ENCODE data around the gene DSP. TPM values are rescaled to one million over a fixed set of nuclear protein-coding genes. Genes with fewer than 3 reads are reported as not detected.

The DSP gene
- total RNA-seq, 1 donor from 2014 or later = 467 TPM

- DNase-seq = no peak
Observed at GRCh38 chr6:7559651-7560385, 18.3 kb downstream of the DSP start.

DNA sequence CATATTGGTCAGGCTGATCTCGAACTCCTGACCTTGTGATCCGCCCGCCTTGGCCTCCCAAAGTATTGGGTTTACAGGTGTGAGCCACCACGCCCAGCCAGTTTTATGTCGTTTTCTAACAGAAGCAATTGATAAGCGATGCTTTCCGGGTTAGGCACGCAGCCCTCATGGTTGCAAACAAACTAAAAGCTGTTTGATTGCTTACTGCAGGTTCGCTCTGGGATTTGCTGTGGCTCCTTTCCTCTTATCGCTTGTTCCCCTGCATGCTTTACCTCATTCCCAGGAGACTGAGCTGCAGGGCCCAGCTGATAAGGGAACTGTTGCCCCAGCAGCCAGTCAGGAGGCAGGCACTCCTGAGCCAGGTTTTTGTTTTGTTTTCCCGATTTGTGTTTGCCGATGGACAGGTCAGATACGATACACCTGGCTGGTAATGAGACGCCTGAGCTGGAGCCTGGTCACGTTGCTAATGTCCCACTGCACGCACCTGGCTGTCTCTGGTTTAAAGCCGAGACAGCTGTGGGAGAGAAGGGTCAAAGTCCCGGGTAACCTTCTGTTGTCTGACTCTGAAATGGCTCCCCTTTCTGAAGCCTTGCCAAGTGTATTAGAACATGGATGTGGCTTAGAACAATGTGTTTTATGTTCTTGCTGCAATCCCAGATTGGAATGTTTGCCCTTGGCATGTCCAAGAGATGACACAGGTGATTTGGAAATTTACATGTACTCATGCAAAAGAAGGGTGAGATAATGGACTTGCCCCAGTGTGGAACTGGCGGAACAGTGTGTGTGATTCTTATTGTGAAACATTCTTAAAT, 19.9 kb downstream of the DSP start:
- DNase-seq = no peak

- no peak for DNase-seq
Observed at GRCh38 chr6:7562769-7563168, 21.3 kb downstream of the DSP start.

- DNase-seq = no peak
Observed at GRCh38 chr6:7566107-7566506, 24.6 kb downstream of the DSP start.

- no peak for DNase-seq
Observed at GRCh38 chr6:7566617-7567173, 25.2 kb downstream of the DSP start.

GRCh38 chr6:7568021-7568420, 26.6 kb downstream of the DSP start:
- no peak for DNase-seq

GRCh38 chr6:7569082-7569481, 27.6 kb downstream of the DSP start:
- DNase-seq = no peak

GRCh38 chr6:7572213-7572943, 30.9 kb downstream of the DSP start:
- DNase-seq = no peak

GRCh38 chr6:7574500-7574899, 33.0 kb downstream of the DSP start:
- no peak for DNase-seq

GRCh38 chr6:7578516-7578915, 37.0 kb downstream of the DSP start:
- no peak for DNase-seq

- DNase-seq = no peak
Observed at GRCh38 chr6:7578931-7579330, 37.5 kb downstream of the DSP start.

DNA sequence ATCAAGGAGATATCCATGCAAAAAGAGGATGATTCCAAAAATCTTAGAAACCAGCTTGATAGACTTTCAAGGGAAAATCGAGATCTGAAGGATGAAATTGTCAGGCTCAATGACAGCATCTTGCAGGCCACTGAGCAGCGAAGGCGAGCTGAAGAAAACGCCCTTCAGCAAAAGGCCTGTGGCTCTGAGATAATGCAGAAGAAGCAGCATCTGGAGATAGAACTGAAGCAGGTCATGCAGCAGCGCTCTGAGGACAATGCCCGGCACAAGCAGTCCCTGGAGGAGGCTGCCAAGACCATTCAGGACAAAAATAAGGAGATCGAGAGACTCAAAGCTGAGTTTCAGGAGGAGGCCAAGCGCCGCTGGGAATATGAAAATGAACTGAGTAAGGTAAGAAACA, 38.4 kb downstream of the DSP start:
- no peak for DNase-seq

GRCh38 chr6:7580537-7580926, 39.1 kb downstream of the DSP start:
- no peak for DNase-seq

GRCh38 chr6:7580927-7581618, 39.6 kb downstream of the DSP start:
- no peak for DNase-seq

- DNase-seq = no peak
Observed at GRCh38 chr6:7585287-7585930, 43.9 kb downstream of the DSP start.

GRCh38 chr6:7587631-7588100, 46.2 kb downstream of the DSP start:
- no peak for DNase-seq

DNA sequence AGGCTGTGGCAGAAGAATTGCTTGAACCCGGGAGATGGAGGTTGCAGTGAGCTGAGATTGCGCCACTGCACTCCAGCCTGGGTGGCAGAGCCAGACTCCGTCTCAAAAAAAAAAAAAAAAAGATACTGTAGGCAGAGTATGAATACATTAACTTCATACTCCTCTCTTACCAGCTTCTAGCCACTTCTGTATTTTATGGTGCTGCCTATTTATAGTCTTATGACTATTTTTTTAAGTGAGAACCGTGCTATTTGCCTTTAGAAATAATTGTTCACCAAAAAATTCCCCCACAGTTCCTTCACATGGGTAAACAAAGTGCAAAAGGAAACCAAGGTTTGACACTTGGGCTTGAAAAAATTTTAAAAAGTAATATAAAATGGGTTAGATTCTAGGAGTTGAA, 47.0 kb downstream of the DSP start:
- no peak for DNase-seq

DNA sequence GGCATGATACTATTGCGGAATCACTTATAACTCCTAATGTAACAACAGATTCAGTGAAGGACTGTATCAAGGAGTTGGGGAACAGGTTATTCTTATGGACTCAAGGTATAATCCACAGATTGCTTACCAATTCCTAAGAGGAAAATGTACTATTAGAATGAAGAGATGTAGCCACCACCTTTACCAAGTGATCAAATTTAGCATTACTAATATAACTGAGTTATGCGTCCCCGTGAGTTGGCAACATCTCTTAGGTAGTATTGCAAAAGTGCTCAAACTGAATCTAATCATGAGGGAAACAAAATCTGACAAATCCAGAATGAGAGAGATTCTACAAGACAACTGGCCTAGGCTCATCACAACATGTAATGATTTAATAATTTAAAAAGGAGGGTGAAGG, 47.8 kb downstream of the DSP start:
- DNase-seq = no peak

- peak; percentile 90 for DNase-seq
Observed at GRCh38 chr6:7589949-7590917, 48.8 kb downstream of the DSP start, which contains the start of gene SNRNP48. TSS of gene SNRNP48 (plus strand) at chr6:7590198. CDS start at chr6:7590258, 60 bp downstream.

DNA sequence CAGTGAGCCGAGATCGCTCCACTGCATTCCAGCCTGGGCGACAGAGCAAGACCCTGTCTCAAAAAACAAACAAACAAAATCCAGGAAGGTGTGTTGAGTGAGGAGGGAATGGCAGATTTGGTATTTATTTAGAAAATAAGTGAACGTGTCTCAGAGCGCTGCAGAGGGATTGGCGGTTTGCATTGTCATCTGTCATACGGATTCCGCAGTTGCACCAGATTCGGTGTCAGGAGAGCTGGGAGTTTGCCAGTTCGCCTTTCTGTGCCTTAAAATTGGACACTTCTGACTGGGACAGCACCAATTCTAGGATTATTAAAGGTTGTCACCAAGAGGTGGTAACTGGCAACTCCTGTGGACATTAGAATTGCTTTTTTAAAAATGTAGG, 49.4 kb downstream of the DSP start:
- DNase-seq = no peak
